Esophagus squamous epithelium (tissue), 5 donors: ENCODE measurements around the gene DEF6. TPM values are rescaled to one million over a fixed set of nuclear protein-coding genes. Genes with fewer than 3 reads are reported as not detected.
"Not testable (repeated sequence)": the region's sequence is repeated elsewhere in the genome, so short reads cannot be mapped to it uniquely, and the experiment has no call there.

Experiments
- DNase-seq: peaks from one replicate; lab custom pipeline; 2025; lab: John Stamatoyannopoulos, UW
- H3K27ac ChIP-seq, 4 donors: fragments of 200-600 bp; sonication (generic); one replicate each; pipeline ENCODE4 v1.5.1; 2016 to 2019; ENCODE audit warnings: mild to moderate bottlenecking in 1 of 4
- H3K27me3 ChIP-seq, 4 donors: fragments of 200-600 bp; sonication (generic); 1 replicate in 3 of 4; 2 replicates in 1 of 4; pipeline versions ENCODE4 v1.5.1 to v1.6.0; 2017 to 2021; ENCODE audit warnings: antibody characterized with exemption in 1 of 4
- H3K36me3 ChIP-seq, 3 donors: fragments of 200-600 bp; sonication (generic); one replicate each; pipeline ENCODE4 v1.5.1; 2016 to 2019
- H3K4me1 ChIP-seq, 3 donors: fragments of 200-600 bp; sonication (generic); one replicate each; pipeline ENCODE4 v1.5.1; 2017 to 2019
- H3K4me3 ChIP-seq, 4 donors: fragments of 200-600 bp; sonication (generic); 1 replicate in 3 of 4; 2 replicates in 1 of 4; pipeline ENCODE4 v1.5.1; 2016 to 2019; ENCODE audit warnings: mild to moderate bottlenecking in 2 of 4, moderate library complexity in 1 of 4
- H3K9me3 ChIP-seq, 3 donors: fragments of 200-600 bp; sonication (generic); one replicate each; pipeline ENCODE4 v1.5.1; 2016 to 2019
- CTCF ChIP-seq, 6 experiments: fragments of 450-650 bp in 4 of 6; fragments of 200-600 bp in 2 of 6; sonication (generic) in 2 of 6; IDR thresholded peaks; one replicate each; pipeline ENCODE4 v1.5.1; 2016 to 2019; ENCODE audit warnings: antibody characterized with exemption in 6 of 6, mild to moderate bottlenecking in 4 of 6, moderate library complexity in 4 of 6
- POLR2A ChIP-seq, 4 donors: fragments of 450-650 bp; IDR thresholded peaks; one replicate each; pipeline ENCODE4 v1.6.1; 2017; ENCODE audit warnings: antibody characterized with exemption in 4 of 4, mild to moderate bottlenecking in 4 of 4, moderate library complexity in 3 of 4
- WGBS, 2 donors: methylation state at CpG; one replicate each; pipeline ENCODE4 v1.1.5; 2018; 5-methylcytosine and 5-hydroxymethylcytosine counted together
- intact Hi-C: fragments of 100-400 bp; cut with DNase I; formaldehyde crosslinking; loops from one replicate; pipeline ENCODE4 v1.15.0; 2022
- total RNA-seq, 4 donors: library from RNA; depleted of rRNA; stranded (reverse); fragments of >200 nt; gene quantifications; one replicate each; pipeline ENCODE4 v1.1.0, GENCODE V29; 2016
- donor health status: DM: yes; HTN: yes; CAD: no.

Gene DEF6
- total RNA-seq, 4 donors from 2014 or later = 20.5 to 38.0 (median 25.2) TPM

- peaks cover 9 to 79% (median 50%) of the 10 kb centered on the region in 3 donors for H3K4me1 ChIP-seq
- H3K27ac ChIP-seq = peak overlapping the region; percentile 90 to 92 (median 90)
- TF ChIP-seq CTCF (IDR thresholded peaks at IDR 0.05) = no peak
- no peak for TF ChIP-seq POLR2A (IDR thresholded peaks at IDR 0.05)
- intact Hi-C loops = no loop called here
- peak overlapping the region in 3 of 4 donors; percentile 56 to 67 (median 61) for H3K4me3 ChIP-seq
- no peak for DNase-seq
- 60 to 62% methylated on average over 4 of the region's 4 CpGs for WGBS, 2 donors
- H3K9me3 ChIP-seq = no peaks in the 10 kb centered on the region
- no peaks in the 10 kb centered on the region for H3K27me3 ChIP-seq
- peaks cover 0 to 26% (median 0%) of the 10 kb centered on the region in 3 donors for H3K36me3 ChIP-seq
Measured at GRCh38 chr6:35299674-35300073, 2.1 kb downstream of the DEF6 start.

GRCh38 chr6:35300848-35301247, 3.2 kb downstream of the DEF6 start:
- Histone ChIP-seq H3K9me3 (no peaks in the 10 kb centered on the region), H3K27me3 (no peaks in the 10 kb centered on the region), H3K4me3 (no peak overlapping the region), H3K36me3 (peaks cover 0 to 24% (median 0%) of the 10 kb centered on the region in 3 donors), H3K27ac (peak overlapping the region; percentile 90 to 92 (median 90)), H3K4me1 (peaks cover 9 to 84% (median 50%) of the 10 kb centered on the region in 3 donors)
- no peak for TF ChIP-seq CTCF (IDR thresholded peaks at IDR 0.05)
- TF ChIP-seq POLR2A (IDR thresholded peaks at IDR 0.05) = peak in 1 of 4 donors; percentile 25
- intact Hi-C loops = no loop called here
- DNase-seq = no peak

- peaks cover 0 to 30% (median 0%) of the 10 kb centered on the region in 3 donors for H3K36me3 ChIP-seq
- peak; percentile 56 for DNase-seq
- peaks cover 5 to 74% (median 43%) of the 10 kb centered on the region in 3 donors for H3K4me1 ChIP-seq
- WGBS, 2 donors = 25 to 46% methylated on average over 2 to 4 of the region's 6 CpGs
- peak overlapping the region in 3 of 4 donors; percentile 13 to 35 (median 17) for H3K4me3 ChIP-seq
- peak overlapping the region; percentile 82 to 92 (median 90) for H3K27ac ChIP-seq
- TF ChIP-seq POLR2A (IDR thresholded peaks at IDR 0.05) (peak in 2 of 4 donors; percentile 10 to 69), CTCF (IDR thresholded peaks at IDR 0.05) (no peak)
- no peaks in the 10 kb centered on the region for H3K9me3 ChIP-seq
- intact Hi-C loops = no loop called here
- no peaks in the 10 kb centered on the region for H3K27me3 ChIP-seq
Measured at GRCh38 chr6:35302604-35303241, 5.1 kb downstream of the DEF6 start.

- Histone ChIP-seq H3K4me1 (peaks cover 5 to 58% (median 38%) of the 10 kb centered on the region in 3 donors), H3K4me3 (no peak overlapping the region), H3K27me3 (no peaks in the 10 kb centered on the region), H3K36me3 (peaks cover 0 to 30% (median 0%) of the 10 kb centered on the region in 3 donors), H3K27ac (peak overlapping the region in 3 of 4 donors; percentile 90 to 92 (median 91)), H3K9me3 (no peaks in the 10 kb centered on the region)
- DNase-seq = no peak
- WGBS, 2 donors = 77 to 79% methylated on average over 1 of the region's 1 CpG
- intact Hi-C loops = no loop called here
- TF ChIP-seq POLR2A (IDR thresholded peaks at IDR 0.05) = no peak
- no peak for TF ChIP-seq CTCF (IDR thresholded peaks at IDR 0.05)
Measured at GRCh38 chr6:35304299-35304698, 6.7 kb downstream of the DEF6 start.

DNA sequence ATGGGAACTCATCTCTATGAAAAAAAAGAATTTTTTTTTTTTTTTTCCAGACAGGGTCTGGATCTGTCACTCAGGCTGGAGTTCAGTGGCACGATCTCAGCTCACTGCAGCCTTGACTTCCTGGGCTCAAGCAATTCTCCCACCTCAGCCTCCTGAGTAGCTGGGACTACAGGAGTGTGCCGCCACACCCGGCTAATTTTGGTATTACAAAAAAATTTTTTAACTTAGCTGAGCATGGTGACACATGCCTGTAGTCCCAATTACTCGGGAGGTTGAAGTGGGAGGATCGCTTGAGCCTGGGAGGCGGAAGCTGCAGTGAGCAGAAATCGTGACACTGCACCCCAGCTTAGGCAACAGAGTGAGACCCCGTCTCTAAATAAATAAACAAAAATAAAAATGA, 7.5 kb downstream of the DEF6 start:
- Histone ChIP-seq H3K4me3 (no peak overlapping the region), H3K4me1 (peaks cover 5 to 50% (median 35%) of the 10 kb centered on the region in 3 donors), H3K36me3 (peaks cover 0 to 38% (median 0%) of the 10 kb centered on the region in 3 donors), H3K9me3 (no peaks in the 10 kb centered on the region), H3K27ac (no peak overlapping the region), H3K27me3 (no peaks in the 10 kb centered on the region)
- DNase-seq = no peak
- 79 to 80% methylated on average over 8 of the region's 8 CpGs for WGBS, 2 donors
- intact Hi-C loops = no loop called here
- TF ChIP-seq POLR2A (IDR thresholded peaks at IDR 0.05) (no peak), CTCF (IDR thresholded peaks at IDR 0.05) (peak in 1 of 6 experiments; percentile 16)

DNA sequence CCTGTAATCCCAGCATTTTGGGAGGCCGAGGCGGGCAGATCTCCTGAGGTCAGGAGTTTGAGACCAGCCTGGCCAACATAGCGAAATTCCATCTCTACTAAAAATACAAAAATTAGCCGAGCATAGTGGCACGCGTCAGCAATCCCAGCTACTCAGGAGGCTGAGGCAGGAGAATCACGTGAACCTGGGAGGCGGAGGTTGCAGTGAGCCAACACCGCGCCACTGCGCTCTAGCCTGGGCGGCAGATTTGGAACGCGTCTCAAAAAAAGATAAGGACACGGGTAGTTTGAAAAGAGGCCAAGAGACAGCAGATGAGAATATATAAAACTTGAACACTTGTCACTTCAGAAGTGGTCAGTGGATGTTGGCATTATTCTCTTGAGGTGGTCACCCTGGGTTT, 9.5 kb downstream of the DEF6 start:
- Histone ChIP-seq H3K4me1 (peaks cover 5 to 48% (median 24%) of the 10 kb centered on the region in 3 donors), H3K36me3 (peaks cover 0 to 58% (median 0%) of the 10 kb centered on the region in 3 donors)
- H3K9me3 ChIP-seq, H3K27me3 ChIP-seq, DNase-seq, H3K4me3 ChIP-seq, intact Hi-C loops, H3K27ac ChIP-seq: not testable (repeated sequence)
- 91 to 97% methylated on average over 9 to 14 of the region's 15 CpGs for WGBS, 2 donors

- H3K4me3 ChIP-seq, intact Hi-C loops, H3K9me3 ChIP-seq, H3K27ac ChIP-seq, DNase-seq, H3K27me3 ChIP-seq: not testable (repeated sequence)
- 94 to 97% methylated on average over 2 of the region's 2 CpGs for WGBS, 2 donors
- peaks cover 5 to 38% (median 14%) of the 10 kb centered on the region in 3 donors for H3K4me1 ChIP-seq
- H3K36me3 ChIP-seq = peaks cover 0 to 71% (median 0%) of the 10 kb centered on the region in 3 donors
Measured at GRCh38 chr6:35308543-35308942, 10.9 kb downstream of the DEF6 start.
